CD4-positive, alpha-beta memory T cell (primary cell): ENCODE measurements around the gene CAMSAP1. TPM values are rescaled to one million over a fixed set of nuclear protein-coding genes. Genes with fewer than 3 reads are reported as not detected.

ENCODE experiments used
- CTCF ChIA-PET: fragments of 350-600 bp; sonication (Branson Sonifier 250); formaldehyde crosslinking; loops from one replicate; lab custom pipeline; 2021; ENCODE audit warnings: inconsistent platforms; ENCODE audit not compliant: partially characterized antibody; lab: Charles Lee
- POLR2A ChIA-PET: fragments of 350-600 bp; sonication (Branson Sonifier 250); formaldehyde crosslinking; loops from one replicate; lab custom pipeline; 2021; ENCODE audit not compliant: partially characterized antibody; lab: Charles Lee
- DNase-seq, 5 donors: peaks; one replicate each; pipeline versions ENCODE4 v3.0.0 to v3.0.0-alpha.2; 2020 to 2022; ENCODE audit warnings: mixed read lengths in 1 of 5
- H3K27ac ChIP-seq: one replicate; pipeline ENCODE4 v1.7.0; 2013; ENCODE audit warnings: low read depth, low read length
- H3K27me3 ChIP-seq: 2 replicates; pipeline ENCODE4 v1.7.0; 2013; ENCODE audit warnings: mild to moderate bottlenecking, low read length, moderate library complexity; ENCODE audit not compliant: insufficient read depth
- H3K36me3 ChIP-seq: 2 replicates; pipeline ENCODE4 v1.7.0; 2013; ENCODE audit warnings: mild to moderate bottlenecking, low read length, moderate library complexity; ENCODE audit not compliant: insufficient read depth
- H3K4me1 ChIP-seq: 2 replicates; pipeline ENCODE4 v1.7.0; 2013; ENCODE audit warnings: mild to moderate bottlenecking, low read length, moderate library complexity; ENCODE audit not compliant: insufficient read depth
- H3K4me3 ChIP-seq, 2 donors: one replicate each; pipeline ENCODE4 v1.7.0; 2013; ENCODE audit warnings: low read length in 2 of 2, mild to moderate bottlenecking in 1 of 2
- H3K9me3 ChIP-seq, 2 donors: one replicate each; pipeline ENCODE4 v1.7.0; 2013; ENCODE audit warnings: low read length in 2 of 2, control low read depth in 1 of 2; ENCODE audit not compliant: control insufficient read depth in 1 of 2
- H3K27ac Mint-ChIP-seq, 7 donors: one replicate each; pipeline ENCODE4 v1.8.0; 2020 to 2021; ENCODE audit warnings: mixed read lengths in 7 of 7, mild to moderate bottlenecking in 6 of 7, inconsistent platforms in 3 of 7, moderate library complexity in 3 of 7
- H3K27me3 Mint-ChIP-seq, 2 donors: one replicate each; pipeline ENCODE4 v1.8.0; 2020 to 2021; ENCODE audit warnings: mixed read lengths in 2 of 2
- H3K36me3 Mint-ChIP-seq, 2 donors: one replicate each; pipeline ENCODE4 v1.8.0; 2020 to 2021; ENCODE audit warnings: mixed read lengths in 2 of 2, inconsistent platforms in 1 of 2, mild to moderate bottlenecking in 1 of 2
- H3K4me1 Mint-ChIP-seq, 4 donors: one replicate each; pipeline ENCODE4 v1.8.0; 2020 to 2021; ENCODE audit warnings: mixed read lengths in 4 of 4, mild to moderate bottlenecking in 1 of 4
- H3K4me3 Mint-ChIP-seq, 8 donors: one replicate each; pipeline ENCODE4 v1.8.0; 2020 to 2021; ENCODE audit warnings: mixed read lengths in 8 of 8, mild to moderate bottlenecking in 7 of 8, moderate library complexity in 6 of 8, inconsistent platforms in 3 of 8
- H3K9me3 Mint-ChIP-seq, 8 donors: one replicate each; pipeline ENCODE4 v1.8.0; 2020 to 2021; ENCODE audit warnings: mixed read lengths in 8 of 8, mild to moderate bottlenecking in 5 of 8, inconsistent platforms in 3 of 8, moderate library complexity in 1 of 8
- intact Hi-C: fragments of 100-400 bp; cut with micrococcal nuclease; formaldehyde crosslinking; loops from one replicate; pipeline ENCODE4 v1.15.1; 2023
- polyA plus RNA-seq, 2 donors: library from polyadenylated mRNA; unstranded; fragments of 300-500 nt; fragmentation: Illumina TruSeq; gene quantifications; one replicate each; pipeline ENCODE4 v1.2.3, GENCODE V29; 2021
- total RNA-seq, 2 experiments: library from RNA; stranded (reverse); gene quantifications; one replicate each; pipeline ENCODE4 v1.2.3, GENCODE V29; 2021

CAMSAP1 gene
- total and polyA plus RNA-seq, 4 experiments from 2014 or later = 0.76 to 51.7 (median 22.5) TPM

- Mint-ChIP-seq H3K36me3 (peaks cover 15 to 24% of the 10 kb centered on the region in 2 donors), H3K4me1 (peaks cover 3 to 28% (median 9%) of the 10 kb centered on the region in 4 donors), H3K27ac (no peak overlapping the region), H3K9me3 (no peaks in the 10 kb centered on the region), H3K27me3 (no peaks in the 10 kb centered on the region), H3K4me3 (no peak overlapping the region)
- intact Hi-C loops = no loop called here
- Histone ChIP-seq H3K9me3 (no peaks in the 10 kb centered on the region), H3K4me3 (no peak overlapping the region), H3K4me1 (peaks cover 10% of the 10 kb centered on the region), H3K27me3 (no peaks in the 10 kb centered on the region), H3K36me3 (peaks cover 15% of the 10 kb centered on the region), H3K27ac (no peak overlapping the region)
- POLR2A ChIA-PET = no interaction called here
- no peak for DNase-seq
- CTCF ChIA-PET = no interaction called here
Observed at GRCh38 chr9:135928731-135929655, 21.6 kb upstream of the CAMSAP1 start.

- no peak for DNase-seq
- Histone ChIP-seq H3K27me3 (no peaks in the 10 kb centered on the region), H3K9me3 (no peaks in the 10 kb centered on the region), H3K36me3 (peaks cover 9% of the 10 kb centered on the region), H3K4me1 (peaks cover 10% of the 10 kb centered on the region), H3K4me3 (no peak overlapping the region), H3K27ac (no peak overlapping the region)
- peaks cover 3 to 28% (median 9%) of the 10 kb centered on the region in 4 donors for H3K4me1 Mint-ChIP-seq
- no peaks in the 10 kb centered on the region for H3K27me3 Mint-ChIP-seq
- peaks cover 12 to 17% of the 10 kb centered on the region in 2 donors for H3K36me3 Mint-ChIP-seq
- intact Hi-C loops = no loop called here
- no peak overlapping the region for H3K27ac Mint-ChIP-seq
- ChIA-PET CTCF (no interaction called here), POLR2A (no interaction called here)
- H3K9me3 Mint-ChIP-seq = no peaks in the 10 kb centered on the region
- no peak overlapping the region for H3K4me3 Mint-ChIP-seq
Observed at GRCh38 chr9:135928074-135928730, 20.9 kb upstream of the CAMSAP1 start.

- H3K9me3 Mint-ChIP-seq = no peaks in the 10 kb centered on the region
- H3K9me3 ChIP-seq = no peaks in the 10 kb centered on the region
- no peak overlapping the region for H3K27ac ChIP-seq
- no peak overlapping the region for H3K27ac Mint-ChIP-seq
- H3K4me3 Mint-ChIP-seq = peak overlapping the region in 1 of 8 donors; percentile 41
- peaks cover under 1% of the 10 kb centered on the region for H3K36me3 ChIP-seq
- H3K4me1 ChIP-seq = peaks cover 10% of the 10 kb centered on the region
- no peak overlapping the region for H3K4me3 ChIP-seq
- ChIA-PET POLR2A (no interaction called here), CTCF (no interaction called here)
- no peaks in the 10 kb centered on the region for H3K27me3 ChIP-seq
- H3K36me3 Mint-ChIP-seq = peaks cover 8 to 12% of the 10 kb centered on the region in 2 donors
- peaks cover 3 to 28% (median 9%) of the 10 kb centered on the region in 4 donors for H3K4me1 Mint-ChIP-seq
- DNase-seq = no peak
- no peaks in the 10 kb centered on the region for H3K27me3 Mint-ChIP-seq
- intact Hi-C loops = no loop called here
Observed at GRCh38 chr9:135927195-135928013, 20.1 kb upstream of the CAMSAP1 start.

- POLR2A ChIA-PET = no interaction called here
- CTCF ChIA-PET = no interaction called here
- H3K27ac ChIP-seq = no peak overlapping the region
Observed at GRCh38 chr9:135926402-135927194, 19.3 kb upstream of the CAMSAP1 start.

GRCh38 chr9:135925496-135926133 lies 18.3 kb upstream of the CAMSAP1 start:
- no peaks in the 10 kb centered on the region for H3K27me3 Mint-ChIP-seq
- no peak for DNase-seq
- Histone ChIP-seq H3K36me3 (no peaks in the 10 kb centered on the region), H3K27me3 (no peaks in the 10 kb centered on the region), H3K27ac (no peak overlapping the region), H3K4me1 (peaks cover 10% of the 10 kb centered on the region), H3K9me3 (no peaks in the 10 kb centered on the region), H3K4me3 (no peak overlapping the region)
- H3K4me3 Mint-ChIP-seq = peak overlapping the region in 3 of 8 donors; percentile 13 to 34 (median 27)
- peak overlapping the region in 1 of 7 donors; percentile 72 for H3K27ac Mint-ChIP-seq
- H3K9me3 Mint-ChIP-seq = peaks cover 0 to 2% (median 0%) of the 10 kb centered on the region in 8 donors
- ChIA-PET POLR2A (no interaction called here), CTCF (no interaction called here)
- intact Hi-C loops = no loop called here
- H3K36me3 Mint-ChIP-seq = peaks cover 0 to 2% of the 10 kb centered on the region in 2 donors
- H3K4me1 Mint-ChIP-seq = peaks cover 3 to 28% (median 9%) of the 10 kb centered on the region in 4 donors

More at GRCh38 chr9:135926402-135927194, 19.3 kb upstream of the CAMSAP1 start:
- no peaks in the 10 kb centered on the region for H3K27me3 ChIP-seq
- peaks cover 10% of the 10 kb centered on the region for H3K4me1 ChIP-seq
- DNase-seq = peak in 2 of 5 donors; percentile 11 to 55
- Mint-ChIP-seq H3K9me3 (no peaks in the 10 kb centered on the region), H3K27ac (no peak overlapping the region), H3K4me1 (peaks cover 3 to 28% (median 9%) of the 10 kb centered on the region in 4 donors), H3K4me3 (no peak overlapping the region), H3K36me3 (peaks cover 5 to 9% of the 10 kb centered on the region in 2 donors), H3K27me3 (no peaks in the 10 kb centered on the region)
- H3K36me3 ChIP-seq = no peaks in the 10 kb centered on the region
- intact Hi-C loops = no loop called here
- no peaks in the 10 kb centered on the region for H3K9me3 ChIP-seq
- H3K4me3 ChIP-seq = no peak overlapping the region

GRCh38 chr9:135924628-135925338 lies 17.4 kb upstream of the CAMSAP1 start:
- no peaks in the 10 kb centered on the region for H3K9me3 ChIP-seq

More at GRCh38 chr9:135924628-135925338, 17.4 kb upstream of the CAMSAP1 start:
- H3K27ac Mint-ChIP-seq = peak overlapping the region in 1 of 7 donors; percentile 72
- Histone ChIP-seq H3K27me3 (no peaks in the 10 kb centered on the region), H3K27ac (no peak overlapping the region), H3K36me3 (no peaks in the 10 kb centered on the region), H3K4me1 (peaks cover 10% of the 10 kb centered on the region), H3K4me3 (no peak overlapping the region)
- peak overlapping the region in 4 of 8 donors; percentile 25 to 38 (median 30) for H3K4me3 Mint-ChIP-seq
- H3K9me3 Mint-ChIP-seq = peaks cover 0 to 3% (median 0%) of the 10 kb centered on the region in 8 donors
- CTCF ChIA-PET = interaction anchor here (0.7 kb wide), 1 partner anchor 59 kb away, joined by 3 read pairs; no protein-coding TSS in a partner anchor
- intact Hi-C loops = no loop called here
- POLR2A ChIA-PET = no interaction called here
- no peaks in the 10 kb centered on the region for H3K27me3 Mint-ChIP-seq
- no peak for DNase-seq
- H3K36me3 Mint-ChIP-seq = no peaks in the 10 kb centered on the region
- peaks cover 3 to 28% (median 9%) of the 10 kb centered on the region in 4 donors for H3K4me1 Mint-ChIP-seq
